Caco-2 (cell line): ENCODE data around the gene SLC5A11. TPM values are rescaled to one million over a fixed set of nuclear protein-coding genes. Genes with fewer than 3 reads are reported as not detected.

Experiments used
- BruUV-seq: library from RNA; stranded (reverse); fragments of 400-500 nt; replicated peaks from 2 replicates; lab custom pipeline; 2021; lab: Mats Ljungman, UMichigan
- CTCF ChIA-PET: fragments of 300-600 bp; sonication (Branson Sonifier 250); formaldehyde crosslinking; loops from one replicate; lab custom pipeline; 2022; ENCODE audit warnings: antibody characterized with exemption; lab: Charles Lee
- POLR2A ChIA-PET: fragments of 300-600 bp; sonication (Branson Sonifier 250); formaldehyde crosslinking; loops from one replicate; lab custom pipeline; 2022; ENCODE audit warnings: antibody characterized with exemption; lab: Charles Lee
- DNase-seq, 2 experiments: peaks; one replicate each; pipeline versions ENCODE4 v3.0.0 to v3.0.0-alpha.2; 2020 to 2022
- H3K27me3 ChIP-seq: replicated peaks from 2 replicates; pipeline ENCODE4 v1.6.0; 2011; ENCODE audit warnings: low read length; ENCODE audit not compliant: control insufficient read depth, insufficient read depth
- H3K36me3 ChIP-seq: 2 replicates; pipeline ENCODE4 v1.5.1; 2011; ENCODE audit warnings: low read length; ENCODE audit not compliant: control insufficient read depth, insufficient read depth
- H3K4me1 ChIP-seq: fragments of 250-450 bp; sonication (Bioruptor Pico); 2 replicates; pipeline ENCODE4 v1.5.1; 2020; ENCODE audit warnings: mild to moderate bottlenecking
- H3K4me3 ChIP-seq: 2 replicates; pipeline ENCODE4 v1.5.1; 2011; ENCODE audit warnings: low read depth, mild to moderate bottlenecking, control low read depth, low read length
- H3K9me3 ChIP-seq: fragments of 250-450 bp; sonication (Bioruptor Pico); 2 replicates; pipeline ENCODE4 v1.5.1; 2020; ENCODE audit warnings: mild to moderate bottlenecking, moderate library complexity
- H3K27ac Mint-ChIP-seq: one replicate; pipeline ENCODE4 v1.8.0; 2022; ENCODE audit warnings: mixed read lengths; ENCODE audit not compliant: unreplicated experiment
- H3K27me3 Mint-ChIP-seq: one replicate; pipeline ENCODE4 v1.8.0; 2022; ENCODE audit warnings: mixed read lengths; ENCODE audit not compliant: insufficient read depth, unreplicated experiment
- H3K36me3 Mint-ChIP-seq: one replicate; pipeline ENCODE4 v1.8.0; 2022; ENCODE audit warnings: mild to moderate bottlenecking, mixed read lengths; ENCODE audit not compliant: insufficient read depth, unreplicated experiment
- H3K4me1 Mint-ChIP-seq: one replicate; pipeline ENCODE4 v1.8.0; 2022; ENCODE audit warnings: low read depth, mixed read lengths; ENCODE audit not compliant: unreplicated experiment
- H3K4me3 Mint-ChIP-seq: one replicate; pipeline ENCODE4 v1.8.0; 2022; ENCODE audit warnings: mild to moderate bottlenecking, moderate library complexity, mixed read lengths; ENCODE audit not compliant: unreplicated experiment
- H3K9me3 Mint-ChIP-seq: one replicate; pipeline ENCODE4 v1.8.0; 2022; ENCODE audit warnings: mixed read lengths; ENCODE audit not compliant: unreplicated experiment
- CTCF ChIP-seq, 2 experiments: fragments of 200-600 bp in 1 of 2; IDR thresholded peaks; 1 replicate in 1 of 2; 2 replicates in 1 of 2; pipeline versions ENCODE4 v1.5.1 to v1.8.0; 2011 to 2022; ENCODE audit warnings: antibody characterized with exemption in 1 of 2, control low read depth in 1 of 2, inconsistent platforms in 1 of 2, low read depth in 1 of 2, low read length in 1 of 2, mild to moderate bottlenecking in 1 of 2, moderate library complexity in 1 of 2; ENCODE audit not compliant: insufficient read depth in 1 of 2, severe bottlenecking in 1 of 2, unreplicated experiment in 1 of 2
- intact Hi-C: fragments of 100-400 bp; cut with micrococcal nuclease; formaldehyde crosslinking; loops from one replicate; pipeline ENCODE4 v1.10.0; 2022; ENCODE audit not compliant: unreplicated experiment
- total RNA-seq: library from RNA; stranded (reverse); gene quantifications from 2 replicates; pipeline ENCODE4 v1.2.3, GENCODE V29; 2022

SLC5A11 gene
- total RNA-seq, 1 experiment from 2014 or later = 0.95 TPM

GRCh38 chr16:24943471-24943870, 97.7 kb downstream of the SLC5A11 start:
- POLR2A ChIA-PET = no interaction called here
- Histone ChIP-seq H3K27me3 (no peaks in the 10 kb centered on the region), H3K4me1 (no peaks in the 10 kb centered on the region; the same call in 1 of the 2 replicates), H3K36me3 (0 out of 2 replicates have a peak, but pooled peaks cover 2% of the 10 kb centered on the region), H3K4me3 (no peak overlapping the region), H3K9me3 (no peaks in the 10 kb centered on the region)
- Mint-ChIP-seq H3K4me3 (no peak overlapping the region), H3K9me3 (no peaks in the 10 kb centered on the region), H3K27ac (no peak overlapping the region), H3K36me3 (peaks cover 99% of the 10 kb centered on the region), H3K27me3 (no peaks in the 10 kb centered on the region), H3K4me1 (peaks cover 6% of the 10 kb centered on the region)
- no peak for DNase-seq
- intact Hi-C loops = no loop called here
- CTCF ChIA-PET = no interaction called here
- TF ChIP-seq CTCF (IDR thresholded peaks at IDR 0.05; ENCODE audit: insufficient read depth in 1 of 2, low read depth in 1 of 2, low read length in 1 of 2, severe bottlenecking in 1 of 2, unreplicated experiment in 1 of 2) = no peak
- BruUV-seq = no TSS peak

GRCh38 chr16:24944206-24944605, 98.4 kb downstream of the SLC5A11 start:
- H3K4me3 ChIP-seq = no peak overlapping the region
- DNase-seq = peak; percentile 36 to 39
- H3K4me3 Mint-ChIP-seq = no peak overlapping the region
- H3K27me3 Mint-ChIP-seq = no peaks in the 10 kb centered on the region
- no peaks in the 10 kb centered on the region for H3K9me3 Mint-ChIP-seq
- BruUV-seq = no TSS peak
- POLR2A ChIA-PET = no interaction called here
- H3K27me3 ChIP-seq = no peaks in the 10 kb centered on the region
- H3K4me1 ChIP-seq = peaks cover 6% of the 10 kb centered on the region
- peaks cover 97% of the 10 kb centered on the region for H3K36me3 Mint-ChIP-seq
- no peak for TF ChIP-seq CTCF (IDR thresholded peaks at IDR 0.05; ENCODE audit: insufficient read depth in 1 of 2, low read depth in 1 of 2, low read length in 1 of 2, severe bottlenecking in 1 of 2, unreplicated experiment in 1 of 2)
- CTCF ChIA-PET = no interaction called here
- H3K4me1 Mint-ChIP-seq = peaks cover 7% of the 10 kb centered on the region
- H3K9me3 ChIP-seq = no peaks in the 10 kb centered on the region
- H3K27ac Mint-ChIP-seq = no peak overlapping the region
- intact Hi-C loops = no loop called here
- 0 out of 2 replicates have a peak, but pooled peaks cover 2% of the 10 kb centered on the region for H3K36me3 ChIP-seq

- H3K9me3 Mint-ChIP-seq = no peaks in the 10 kb centered on the region
- Histone ChIP-seq H3K4me1 (peaks cover 12% of the 10 kb centered on the region), H3K4me3 (no peak overlapping the region), H3K36me3 (peaks cover 2% of the 10 kb centered on the region; the same call in 1 of the 2 replicates), H3K9me3 (no peaks in the 10 kb centered on the region), H3K27me3 (no peaks in the 10 kb centered on the region)
- H3K36me3 Mint-ChIP-seq = peaks cover 97% of the 10 kb centered on the region
- intact Hi-C loops = no loop called here
- peaks cover 14% of the 10 kb centered on the region for H3K4me1 Mint-ChIP-seq
- H3K4me3 Mint-ChIP-seq = no peak overlapping the region
- BruUV-seq = no TSS peak
- no peak for TF ChIP-seq CTCF (IDR thresholded peaks at IDR 0.05; ENCODE audit: insufficient read depth in 1 of 2, low read depth in 1 of 2, low read length in 1 of 2, severe bottlenecking in 1 of 2, unreplicated experiment in 1 of 2)
- no peaks in the 10 kb centered on the region for H3K27me3 Mint-ChIP-seq
- DNase-seq = no peak
- ChIA-PET CTCF (no interaction called here), POLR2A (no interaction called here)
- H3K27ac Mint-ChIP-seq = no peak overlapping the region
Measured at GRCh38 chr16:24946155-24946554, 100.4 kb downstream of the SLC5A11 start.
